Neural progenitor cell (in vitro differentiated cells): Measurements from ENCODE around the gene PPP1R37. TPM values are rescaled to one million over a fixed set of nuclear protein-coding genes. Genes with fewer than 3 reads are reported as not detected.

Experiments used
- DNase-seq: peaks from one replicate; pipeline ENCODE4 v3.0.0-alpha.2; 2016; ENCODE audit warnings: low spot score
- H2AFZ ChIP-seq: fragments of 200-600 bp; sonication (generic); replicated peaks from 2 replicates; pipeline ENCODE4 v1.6.1; 2016; ENCODE audit warnings: antibody characterized with exemption
- H3F3A ChIP-seq: fragments of 200-600 bp; sonication (generic); 2 replicates; pipeline ENCODE4 v1.6.1; 2016; ENCODE audit warnings: antibody characterized with exemption, low read depth
- H3K27ac ChIP-seq: fragments of 200-600 bp; sonication (generic); 2 replicates; pipeline ENCODE4 v1.5.1; 2016; ENCODE audit warnings: mild to moderate bottlenecking
- H3K27me3 ChIP-seq: fragments of 200-600 bp; sonication (generic); 2 replicates; pipeline ENCODE4 v1.6.1; 2016; ENCODE audit warnings: mild to moderate bottlenecking, moderate library complexity
- H3K36me3 ChIP-seq: fragments of 200-600 bp; sonication (generic); 2 replicates; pipeline ENCODE4 v1.5.1; 2016
- H3K4me1 ChIP-seq: fragments of 200-600 bp; sonication (generic); 2 replicates; pipeline ENCODE4 v1.6.1; 2016; ENCODE audit warnings: mixed run types
- H3K4me2 ChIP-seq: fragments of 200-600 bp; sonication (generic); 2 replicates; pipeline ENCODE4 v1.6.1; 2016
- H3K4me3 ChIP-seq: fragments of 200-600 bp; sonication (generic); 2 replicates; pipeline ENCODE4 v1.5.1; 2016
- H3K79me2 ChIP-seq: fragments of 200-600 bp; sonication (generic); 2 replicates; pipeline ENCODE4 v1.6.1; 2016; ENCODE audit warnings: low read depth
- H3K9ac ChIP-seq: fragments of 200-600 bp; sonication (generic); 2 replicates; pipeline ENCODE4 v1.6.1; 2016
- H3K9me3 ChIP-seq: fragments of 200-600 bp; sonication (generic); 2 replicates; pipeline ENCODE4 v1.5.1; 2016; ENCODE audit warnings: low read depth
- H4K20me1 ChIP-seq: fragments of 200-600 bp; sonication (generic); 2 replicates; pipeline ENCODE4 v1.6.1; 2016; ENCODE audit warnings: low read depth
- H3K27ac Mint-ChIP-seq: 3 replicates; pipeline ENCODE4 v1.8.0; 2021; ENCODE audit warnings: mixed read lengths
- H3K27me3 Mint-ChIP-seq: 2 replicates; pipeline ENCODE4 v1.8.0; 2022; ENCODE audit warnings: low read depth, mild to moderate bottlenecking, inconsistent platforms, moderate library complexity, mixed read lengths; ENCODE audit not compliant: insufficient read depth
- H3K36me3 Mint-ChIP-seq: 3 replicates; pipeline ENCODE4 v1.8.0; 2021; ENCODE audit warnings: mixed read lengths
- H3K4me1 Mint-ChIP-seq: 3 replicates; pipeline ENCODE4 v1.8.0; 2021; ENCODE audit warnings: mixed read lengths
- H3K4me3 Mint-ChIP-seq: 3 replicates; pipeline ENCODE4 v1.8.0; 2021; ENCODE audit warnings: mild to moderate bottlenecking, moderate library complexity, mixed read lengths
- H3K9me3 Mint-ChIP-seq: 3 replicates; pipeline ENCODE4 v1.8.0; 2020; ENCODE audit warnings: mixed read lengths
- EZH2 ChIP-seq: fragments of 200-600 bp; sonication (generic); IDR thresholded peaks from 2 replicates; pipeline ENCODE4 v1.6.1; 2017; ENCODE audit warnings: antibody characterized with exemption, mild to moderate bottlenecking, moderate library complexity
- EZH2phosphoT487 ChIP-seq: fragments of 200-600 bp; sonication (generic); IDR thresholded peaks from 2 replicates; pipeline ENCODE4 v1.6.1; 2017; ENCODE audit warnings: antibody characterized with exemption
- total RNA-seq: library from RNA; depleted of rRNA; stranded (reverse); fragments of >200 nt; gene quantifications from 2 replicates; pipeline ENCODE4 v1.2.3, GENCODE V29; 2015; ENCODE audit warnings: low replicate concordance
- TF ChIP-seq, protein P1 (sequence below): fragments of 200-600 bp; sonication (generic); IDR thresholded peaks from 2 replicates; pipeline ENCODE4 v1.5.1; 2017; ENCODE audit warnings: antibody characterized with exemption, mild to moderate bottlenecking

PPP1R37 gene
- total RNA-seq, 1 donor from 2014 or later, result 8.1 TPM

GRCh38 chr19:45082170-45082569 lies 10.8 kb upstream of the PPP1R37 start:
- peaks cover 11% of the 10 kb centered on the region for H3K36me3 Mint-ChIP-seq
- no peaks in the 10 kb centered on the region for H3K9me3 Mint-ChIP-seq
- Histone ChIP-seq H4K20me1 (peaks cover 22% of the 10 kb centered on the region), H2AFZ (no peak overlapping the region), H3K27ac (no peak overlapping the region), H3K9me3 (no peaks in the 10 kb centered on the region), H3K36me3 (no peaks in the 10 kb centered on the region), H3K4me3 (no peak overlapping the region), H3K4me1 (peaks cover 10% of the 10 kb centered on the region), H3K79me2 (peaks cover 57% of the 10 kb centered on the region), H3K4me2 (no peak overlapping the region), H3K27me3 (peaks cover 8% of the 10 kb centered on the region), H3K9ac (no peak overlapping the region), H3F3A (peaks cover 35% of the 10 kb centered on the region)
- TF ChIP-seq EZH2phosphoT487, result no peak
- TF ChIP-seq EZH2, result no peak
- TF ChIP-seq, protein P1, sequence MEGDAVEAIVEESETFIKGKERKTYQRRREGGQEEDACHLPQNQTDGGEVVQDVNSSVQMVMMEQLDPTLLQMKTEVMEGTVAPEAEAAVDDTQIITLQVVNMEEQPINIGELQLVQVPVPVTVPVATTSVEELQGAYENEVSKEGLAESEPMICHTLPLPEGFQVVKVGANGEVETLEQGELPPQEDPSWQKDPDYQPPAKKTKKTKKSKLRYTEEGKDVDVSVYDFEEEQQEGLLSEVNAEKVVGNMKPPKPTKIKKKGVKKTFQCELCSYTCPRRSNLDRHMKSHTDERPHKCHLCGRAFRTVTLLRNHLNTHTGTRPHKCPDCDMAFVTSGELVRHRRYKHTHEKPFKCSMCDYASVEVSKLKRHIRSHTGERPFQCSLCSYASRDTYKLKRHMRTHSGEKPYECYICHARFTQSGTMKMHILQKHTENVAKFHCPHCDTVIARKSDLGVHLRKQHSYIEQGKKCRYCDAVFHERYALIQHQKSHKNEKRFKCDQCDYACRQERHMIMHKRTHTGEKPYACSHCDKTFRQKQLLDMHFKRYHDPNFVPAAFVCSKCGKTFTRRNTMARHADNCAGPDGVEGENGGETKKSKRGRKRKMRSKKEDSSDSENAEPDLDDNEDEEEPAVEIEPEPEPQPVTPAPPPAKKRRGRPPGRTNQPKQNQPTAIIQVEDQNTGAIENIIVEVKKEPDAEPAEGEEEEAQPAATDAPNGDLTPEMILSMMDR, result no peak
- peaks cover 20% of the 10 kb centered on the region for H3K4me1 Mint-ChIP-seq
- H3K27ac Mint-ChIP-seq, result no peak overlapping the region
- H3K27me3 Mint-ChIP-seq, result peaks cover 12% of the 10 kb centered on the region
- H3K4me3 Mint-ChIP-seq, result peak overlapping the region; percentile 22
- DNase-seq, result no peak

DNA sequence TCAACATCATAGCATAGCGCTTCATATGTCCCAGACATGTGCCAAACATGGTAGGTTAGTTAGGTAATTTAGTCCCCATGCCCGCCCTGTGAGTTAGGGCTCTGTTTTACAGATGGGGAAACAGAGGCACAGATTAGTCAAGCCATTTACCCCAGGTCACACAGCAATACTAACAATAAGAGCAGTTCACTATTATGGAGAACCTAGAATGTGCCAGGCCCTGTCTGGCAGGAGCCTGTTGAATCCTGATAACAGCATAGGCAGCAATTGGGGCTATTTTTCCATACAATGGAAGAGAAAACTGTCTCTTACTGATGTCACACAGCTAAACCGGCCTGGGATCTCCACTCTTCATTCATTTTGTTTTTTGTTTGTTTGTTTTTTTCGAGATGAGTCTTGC lies 6.5 kb upstream of the PPP1R37 start:
- Mint-ChIP-seq H3K27me3 (peaks cover 9% of the 10 kb centered on the region), H3K4me3 (no peak overlapping the region), H3K4me1 (peaks cover 14% of the 10 kb centered on the region), H3K36me3 (peaks cover 16% of the 10 kb centered on the region), H3K9me3 (no peaks in the 10 kb centered on the region), H3K27ac (no peak overlapping the region)
- no peak overlapping the region for H3K4me2 ChIP-seq
- H3K9me3 ChIP-seq, result no peaks in the 10 kb centered on the region
- TF ChIP-seq, protein P1, result no peak
- TF ChIP-seq EZH2 (no peak), EZH2phosphoT487 (no peak)
- H3K27me3 ChIP-seq, result no peaks in the 10 kb centered on the region
- H3F3A ChIP-seq, result peaks cover 17% of the 10 kb centered on the region
- H2AFZ ChIP-seq, result no peak overlapping the region
- no peak overlapping the region for H3K4me3 ChIP-seq
- peaks cover 11% of the 10 kb centered on the region for H4K20me1 ChIP-seq
- peaks cover 38% of the 10 kb centered on the region for H3K79me2 ChIP-seq
- no peak overlapping the region for H3K9ac ChIP-seq
- H3K27ac ChIP-seq, result no peak overlapping the region
- no peaks in the 10 kb centered on the region for H3K36me3 ChIP-seq
- no peak for DNase-seq
- peaks cover 7% of the 10 kb centered on the region for H3K4me1 ChIP-seq

DNA sequence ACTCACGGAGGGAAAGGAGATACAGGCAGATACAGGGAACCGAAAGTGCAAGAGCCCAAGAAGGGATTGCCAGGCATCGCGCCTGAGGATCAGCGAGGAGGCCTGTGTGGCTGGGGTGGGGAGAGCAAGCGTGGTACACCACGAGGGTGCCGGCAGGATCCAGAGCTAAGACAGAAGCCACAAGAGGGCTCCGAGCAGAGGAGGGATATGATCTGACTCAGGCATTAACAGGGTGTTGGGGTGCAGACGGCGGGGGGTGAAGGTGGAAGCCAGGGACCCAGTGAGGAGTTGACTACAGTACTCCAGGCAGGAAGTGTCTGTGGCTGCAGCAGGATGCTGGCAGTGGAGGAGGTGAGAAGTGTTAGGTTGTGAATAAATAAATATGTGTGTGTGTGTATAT lies 5.4 kb upstream of the PPP1R37 start:
- Histone ChIP-seq H3F3A (peaks cover 26% of the 10 kb centered on the region), H2AFZ (no peak overlapping the region), H3K4me3 (no peak overlapping the region), H3K9me3 (no peaks in the 10 kb centered on the region), H3K4me2 (no peak overlapping the region), H3K36me3 (no peaks in the 10 kb centered on the region), H3K9ac (no peak overlapping the region), H3K27me3 (no peaks in the 10 kb centered on the region), H3K79me2 (peaks cover 27% of the 10 kb centered on the region), H3K27ac (no peak overlapping the region), H4K20me1 (peaks cover 6% of the 10 kb centered on the region), H3K4me1 (peaks cover 7% of the 10 kb centered on the region)
- Mint-ChIP-seq H3K9me3 (no peaks in the 10 kb centered on the region), H3K36me3 (peaks cover 8% of the 10 kb centered on the region), H3K4me1 (peaks cover 14% of the 10 kb centered on the region), H3K27me3 (peaks cover 5% of the 10 kb centered on the region), H3K4me3 (no peak overlapping the region), H3K27ac (no peak overlapping the region)
- TF ChIP-seq EZH2 (no peak), EZH2phosphoT487 (no peak)
- TF ChIP-seq, protein P1, result no peak
- no peak for DNase-seq
